ENCODE data around the gene COL8A1. TPM values are rescaled to one million over a fixed set of nuclear protein-coding genes. Genes with fewer than 3 reads are reported as not detected.

The COL8A1 gene
- total RNA-seq, 1 experiment from 2014 or later: 0.13 TPM

DNA sequence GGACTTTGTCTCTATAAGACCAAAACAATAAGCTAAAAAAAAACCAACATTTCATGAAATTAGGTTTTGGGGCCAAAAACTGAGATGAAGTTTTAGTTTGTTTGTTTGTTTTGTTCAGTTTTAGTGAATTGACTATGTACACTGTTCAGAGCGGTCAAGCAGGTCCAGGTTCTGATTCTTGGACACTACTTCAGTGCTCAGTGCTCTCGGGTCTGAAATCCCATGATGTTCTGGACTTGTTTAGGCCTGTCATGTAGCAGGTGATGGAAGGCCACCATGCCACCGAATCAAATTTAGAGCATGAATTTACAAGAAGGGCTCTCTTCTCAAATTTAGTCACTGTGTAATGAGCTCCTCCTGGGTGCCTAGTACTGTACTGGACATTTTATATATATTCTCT is 45.5 kb downstream of the COL8A1 start:
- no peaks in the 10 kb centered on the region for H3K9me3 ChIP-seq (ENCODE audit: control insufficient read depth, insufficient read depth, low read depth, low read length)
- H3K4me3 ChIP-seq (ENCODE audit: low read depth in 2 of 2, low read length in 2 of 2): no peak overlapping the region
- DNase-seq (ENCODE audit: low read depth, low spot score) (no peak), ATAC-seq (no peak)
- ChIA-PET CTCF (interaction anchor here (0.5 kb wide), 1 partner anchor 69 kb away, joined by 3 read pairs; no protein-coding TSS in a partner anchor), POLR2A (no interaction called here)
- in situ Hi-C loops (cut with HindIII; ENCODE audit: low pct_unique_long_range_greater_than_20kb, low sequenced_read_pairs): no loop called here
- H3K27me3 ChIP-seq (ENCODE audit: control insufficient read depth, insufficient read depth, low read length): peaks cover 9% of the 10 kb centered on the region
- intact Hi-C loops (cut with micrococcal nuclease; ENCODE audit: unreplicated experiment): no loop called here
- H3K27ac ChIP-seq (ENCODE audit: low read length): no peak overlapping the region
- H3K36me3 ChIP-seq (ENCODE audit: control insufficient read depth, insufficient read depth, low read length): no peaks in the 10 kb centered on the region
- TF ChIP-seq TCF7L2 (IDR thresholded peaks at IDR 0.05; ENCODE audit: low read depth, low read length): no peak
- TF ChIP-seq, protein P1, sequence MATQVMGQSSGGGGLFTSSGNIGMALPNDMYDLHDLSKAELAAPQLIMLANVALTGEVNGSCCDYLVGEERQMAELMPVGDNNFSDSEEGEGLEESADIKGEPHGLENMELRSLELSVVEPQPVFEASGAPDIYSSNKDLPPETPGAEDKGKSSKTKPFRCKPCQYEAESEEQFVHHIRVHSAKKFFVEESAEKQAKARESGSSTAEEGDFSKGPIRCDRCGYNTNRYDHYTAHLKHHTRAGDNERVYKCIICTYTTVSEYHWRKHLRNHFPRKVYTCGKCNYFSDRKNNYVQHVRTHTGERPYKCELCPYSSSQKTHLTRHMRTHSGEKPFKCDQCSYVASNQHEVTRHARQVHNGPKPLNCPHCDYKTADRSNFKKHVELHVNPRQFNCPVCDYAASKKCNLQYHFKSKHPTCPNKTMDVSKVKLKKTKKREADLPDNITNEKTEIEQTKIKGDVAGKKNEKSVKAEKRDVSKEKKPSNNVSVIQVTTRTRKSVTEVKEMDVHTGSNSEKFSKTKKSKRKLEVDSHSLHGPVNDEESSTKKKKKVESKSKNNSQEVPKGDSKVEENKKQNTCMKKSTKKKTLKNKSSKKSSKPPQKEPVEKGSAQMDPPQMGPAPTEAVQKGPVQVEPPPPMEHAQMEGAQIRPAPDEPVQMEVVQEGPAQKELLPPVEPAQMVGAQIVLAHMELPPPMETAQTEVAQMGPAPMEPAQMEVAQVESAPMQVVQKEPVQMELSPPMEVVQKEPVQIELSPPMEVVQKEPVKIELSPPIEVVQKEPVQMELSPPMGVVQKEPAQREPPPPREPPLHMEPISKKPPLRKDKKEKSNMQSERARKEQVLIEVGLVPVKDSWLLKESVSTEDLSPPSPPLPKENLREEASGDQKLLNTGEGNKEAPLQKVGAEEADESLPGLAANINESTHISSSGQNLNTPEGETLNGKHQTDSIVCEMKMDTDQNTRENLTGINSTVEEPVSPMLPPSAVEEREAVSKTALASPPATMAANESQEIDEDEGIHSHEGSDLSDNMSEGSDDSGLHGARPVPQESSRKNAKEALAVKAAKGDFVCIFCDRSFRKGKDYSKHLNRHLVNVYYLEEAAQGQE (IDR thresholded peaks at IDR 0.05; ENCODE audit: insufficient read depth in 1 of 2, low read depth in 2 of 2, low read length in 1 of 2): no peak
- no peak for TF ChIP-seq SIN3A (IDR thresholded peaks at IDR 0.05; ENCODE audit: borderline replicate concordance, insufficient read depth, low read depth, low read length)
- TF ChIP-seq, protein P2, sequence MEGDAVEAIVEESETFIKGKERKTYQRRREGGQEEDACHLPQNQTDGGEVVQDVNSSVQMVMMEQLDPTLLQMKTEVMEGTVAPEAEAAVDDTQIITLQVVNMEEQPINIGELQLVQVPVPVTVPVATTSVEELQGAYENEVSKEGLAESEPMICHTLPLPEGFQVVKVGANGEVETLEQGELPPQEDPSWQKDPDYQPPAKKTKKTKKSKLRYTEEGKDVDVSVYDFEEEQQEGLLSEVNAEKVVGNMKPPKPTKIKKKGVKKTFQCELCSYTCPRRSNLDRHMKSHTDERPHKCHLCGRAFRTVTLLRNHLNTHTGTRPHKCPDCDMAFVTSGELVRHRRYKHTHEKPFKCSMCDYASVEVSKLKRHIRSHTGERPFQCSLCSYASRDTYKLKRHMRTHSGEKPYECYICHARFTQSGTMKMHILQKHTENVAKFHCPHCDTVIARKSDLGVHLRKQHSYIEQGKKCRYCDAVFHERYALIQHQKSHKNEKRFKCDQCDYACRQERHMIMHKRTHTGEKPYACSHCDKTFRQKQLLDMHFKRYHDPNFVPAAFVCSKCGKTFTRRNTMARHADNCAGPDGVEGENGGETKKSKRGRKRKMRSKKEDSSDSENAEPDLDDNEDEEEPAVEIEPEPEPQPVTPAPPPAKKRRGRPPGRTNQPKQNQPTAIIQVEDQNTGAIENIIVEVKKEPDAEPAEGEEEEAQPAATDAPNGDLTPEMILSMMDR (IDR thresholded peaks at IDR 0.05): no peak
- no peak for TF ChIP-seq POLR2AphosphoS5 (IDR thresholded peaks at IDR 0.05; ENCODE audit: low read depth, low read length)
- no peaks in the 10 kb centered on the region for H3K4me1 ChIP-seq (ENCODE audit: control insufficient read depth, insufficient read depth, low read length)
- no TSS peak for BruUV-seq (replicated peaks)

DNA sequence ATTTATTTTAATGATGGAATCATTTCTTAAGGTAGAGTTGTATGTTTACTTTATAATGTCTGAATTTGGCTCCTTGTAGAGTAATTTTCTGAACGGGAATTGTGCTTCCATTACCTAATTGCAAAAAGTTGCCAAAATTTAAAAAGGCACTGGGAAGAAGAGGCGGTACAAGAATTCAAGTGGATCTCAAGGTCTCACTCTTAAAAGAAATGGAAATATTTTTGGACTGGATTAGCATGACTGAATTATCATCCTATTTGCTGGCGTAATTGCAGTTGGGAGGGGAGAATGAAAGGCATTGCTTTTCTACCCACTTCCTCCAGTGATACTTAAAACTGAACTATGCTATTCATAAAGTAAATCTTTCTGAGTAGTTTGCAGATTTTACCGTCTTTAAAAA is 46.2 kb downstream of the COL8A1 start:
- Histone ChIP-seq H3K9me3 (ENCODE audit: control insufficient read depth, insufficient read depth, low read depth, low read length) (no peaks in the 10 kb centered on the region), H3K27me3 (ENCODE audit: control insufficient read depth, insufficient read depth, low read length) (peaks cover 13% of the 10 kb centered on the region), H3K36me3 (ENCODE audit: control insufficient read depth, insufficient read depth, low read length) (no peaks in the 10 kb centered on the region), H3K4me1 (ENCODE audit: control insufficient read depth, insufficient read depth, low read length) (no peaks in the 10 kb centered on the region), H3K4me3 (ENCODE audit: low read depth in 2 of 2, low read length in 2 of 2) (no peak overlapping the region), H3K27ac (ENCODE audit: low read length) (no peak overlapping the region)
- intact Hi-C loops (cut with micrococcal nuclease; ENCODE audit: unreplicated experiment) (loop anchor here (5.0 kb wide), 1 partner anchor 662 kb away; no protein-coding TSS in a partner anchor), in situ Hi-C loops (cut with HindIII; ENCODE audit: low pct_unique_long_range_greater_than_20kb, low sequenced_read_pairs) (no loop called here)
- ChIA-PET POLR2A (no interaction called here), CTCF (no interaction called here)
- no TSS peak for BruUV-seq (replicated peaks)
- TF ChIP-seq TCF7L2 (IDR thresholded peaks at IDR 0.05; ENCODE audit: low read depth, low read length) (no peak), SIN3A (IDR thresholded peaks at IDR 0.05; ENCODE audit: borderline replicate concordance, insufficient read depth, low read depth, low read length) (no peak), POLR2AphosphoS5 (IDR thresholded peaks at IDR 0.05; ENCODE audit: low read depth, low read length) (no peak)
- TF ChIP-seq, protein P1 (IDR thresholded peaks at IDR 0.05; ENCODE audit: insufficient read depth in 1 of 2, low read depth in 2 of 2, low read length in 1 of 2): no peak
- TF ChIP-seq, protein P2 (IDR thresholded peaks at IDR 0.05): no peak
- DNase-seq (ENCODE audit: low read depth, low spot score) (no peak), ATAC-seq (no peak)

Measured in Panc1 (cell line).